CD4-positive, alpha-beta T cell (primary cell): Measurements from ENCODE around the gene SKIC2. TPM values are rescaled to one million over a fixed set of nuclear protein-coding genes. Genes with fewer than 3 reads are reported as not detected.

Experiments
- ATAC-seq: fragments of 200-7000 bp; cut with Tn5 transposase; one replicate; pipeline ENCODE4 v1.10.0; 2022; ENCODE audit warnings: mild to moderate bottlenecking; ENCODE audit not compliant: poor library complexity
- CTCF ChIA-PET: fragments of 350-600 bp; sonication (Branson Sonifier 250); formaldehyde crosslinking; loops from one replicate; lab custom pipeline; 2021; ENCODE audit warnings: antibody characterized with exemption, inconsistent platforms; lab: Charles Lee
- POLR2A ChIA-PET: fragments of 350-600 bp; sonication (Branson Sonifier 250); formaldehyde crosslinking; loops from one replicate; lab custom pipeline; 2021; ENCODE audit warnings: antibody characterized with exemption, inconsistent platforms; lab: Charles Lee
- DNase-seq, 14 experiments: peaks; one replicate each; pipeline ENCODE4 v3.0.0-alpha.2; 2013 to 2020; ENCODE audit warnings: mixed read lengths in 2 of 14
- H3K27ac ChIP-seq, 2 donors: one replicate each; pipeline versions ENCODE4 v1.5.1 to v1.7.0; 2013; ENCODE audit warnings: low read length in 2 of 2, low read depth in 1 of 2, mild to moderate bottlenecking in 1 of 2
- H3K27me3 ChIP-seq, 2 experiments: 1 replicate in 1 of 2; 2 replicates in 1 of 2; pipeline versions ENCODE4 v1.6.1 to v1.7.0; 2013; ENCODE audit warnings: low read length in 2 of 2, control low read depth in 1 of 2, mild to moderate bottlenecking in 1 of 2, moderate library complexity in 1 of 2; ENCODE audit not compliant: insufficient read depth in 2 of 2, control insufficient read depth in 1 of 2
- H3K36me3 ChIP-seq: one replicate; pipeline ENCODE4 v1.6.1; 2013; ENCODE audit warnings: low read length, control low read depth; ENCODE audit not compliant: insufficient read depth
- H3K4me1 ChIP-seq: one replicate; pipeline ENCODE4 v1.6.1; 2013; ENCODE audit warnings: low read length, control low read depth; ENCODE audit not compliant: insufficient read depth
- H3K4me3 ChIP-seq: one replicate; pipeline ENCODE4 v1.5.1; 2013; ENCODE audit warnings: mild to moderate bottlenecking, low read length, moderate library complexity
- H3K9me3 ChIP-seq, 2 experiments: 1 replicate in 1 of 2; 2 replicates in 1 of 2; pipeline versions ENCODE4 v1.6.1 to v1.7.0; 2013; ENCODE audit warnings: low read length in 2 of 2, mild to moderate bottlenecking in 2 of 2, control low read depth in 1 of 2, moderate library complexity in 1 of 2; ENCODE audit not compliant: control insufficient read depth in 1 of 2, insufficient read depth in 1 of 2
- H3K27ac Mint-ChIP-seq: one replicate; pipeline ENCODE4 v1.8.0; 2020; ENCODE audit warnings: mixed read lengths
- H3K27me3 Mint-ChIP-seq: one replicate; pipeline ENCODE4 v1.8.0; 2021; ENCODE audit warnings: mixed read lengths
- H3K36me3 Mint-ChIP-seq: one replicate; pipeline ENCODE4 v1.8.0; 2021; ENCODE audit warnings: low read depth, mixed read lengths
- H3K4me1 Mint-ChIP-seq: one replicate; pipeline ENCODE4 v1.8.0; 2021; ENCODE audit warnings: low read depth, mixed read lengths
- H3K4me3 Mint-ChIP-seq: one replicate; pipeline ENCODE4 v1.8.0; 2020; ENCODE audit warnings: mild to moderate bottlenecking, mixed read lengths
- H3K9me3 Mint-ChIP-seq: one replicate; pipeline ENCODE4 v1.8.0; 2020; ENCODE audit warnings: mixed read lengths
- CTCF ChIP-seq: fragments of 200-600 bp; IDR thresholded peaks from one replicate; pipeline ENCODE4 v1.8.0; 2022; ENCODE audit warnings: antibody characterized with exemption, mild to moderate bottlenecking
- intact Hi-C, 2 experiments: fragments of 100-400 bp; cut with DNase I in 1 of 2; cut with micrococcal nuclease in 1 of 2; formaldehyde crosslinking; loops; one replicate each; pipeline versions ENCODE4 v1.15.1 to v1.9.0; 2023 to 2025; cut with DNase I, micrococcal nuclease
- total RNA-seq, 174 experiments: library from RNA in 2 of 174; stranded (reverse) in 2 of 174; gene quantifications; one replicate each; pipeline ENCODE4 v1.2.3 and lab custom pipeline; 2021 to 2026

Gene SKIC2
- total RNA-seq, 2 experiments from 2014 or later: 133 to 141 TPM

- H3K4me3 ChIP-seq: no peak within 1 kb of the TSS
- no peak within 1 kb of the TSS for H3K27ac Mint-ChIP-seq
- H3K36me3 ChIP-seq: no peaks in the 10 kb centered on the region
- no peaks in the 10 kb centered on the region for H3K9me3 Mint-ChIP-seq
- no peaks in the 10 kb centered on the region for H3K4me1 ChIP-seq
- H3K4me1 Mint-ChIP-seq: no peaks in the 10 kb centered on the region
- no peak for TF ChIP-seq CTCF
- H3K27me3 ChIP-seq: no peaks in the 10 kb centered on the region
- no peak for ATAC-seq
- no peaks in the 10 kb centered on the region for H3K36me3 Mint-ChIP-seq
- no peaks in the 10 kb centered on the region for H3K9me3 ChIP-seq
- no peak for DNase-seq
- CTCF ChIA-PET: no interaction called here
- no peak within 1 kb of the TSS for H3K27ac ChIP-seq
- no peaks in the 10 kb centered on the region for H3K27me3 Mint-ChIP-seq
- POLR2A ChIA-PET: no interaction called here
- intact Hi-C loops: no loop called here
- H3K4me3 Mint-ChIP-seq: no peak within 1 kb of the TSS
These were observed 31.6 kb upstream of the SKIC2 start, which contains the start of gene C2 for GRCh38 chr6:31927242-31927862. Gene C2, plus strand, starts transcription at chr6:31927717. Its CDS starts 36 bp downstream, at chr6:31927753.

GRCh38 chr6:31927863-31928671 is 30.9 kb upstream of the SKIC2 start:
- intact Hi-C loops: no loop called here
- no peaks in the 10 kb centered on the region for H3K36me3 Mint-ChIP-seq
- ChIA-PET POLR2A (no interaction called here), CTCF (no interaction called here)
- no peak overlapping the region for H3K27ac Mint-ChIP-seq
- DNase-seq (no peak), ATAC-seq (no peak)
- peaks cover 1% of the 10 kb centered on the region for H3K27me3 Mint-ChIP-seq
- H3K4me3 Mint-ChIP-seq: no peak overlapping the region
- no peaks in the 10 kb centered on the region for H3K27me3 ChIP-seq
- H3K4me3 ChIP-seq: no peak overlapping the region
- no peaks in the 10 kb centered on the region for H3K9me3 ChIP-seq
- no peaks in the 10 kb centered on the region for H3K36me3 ChIP-seq
- no peaks in the 10 kb centered on the region for H3K9me3 Mint-ChIP-seq
- H3K4me1 ChIP-seq: no peaks in the 10 kb centered on the region
- H3K4me1 Mint-ChIP-seq: no peaks in the 10 kb centered on the region
- no peak for TF ChIP-seq CTCF
- H3K27ac ChIP-seq: no peak overlapping the region

GRCh38 chr6:31928672-31928939 is 30.4 kb upstream of the SKIC2 start:
- no peak overlapping the region for H3K27ac ChIP-seq
- H3K9me3 ChIP-seq: no peaks in the 10 kb centered on the region
- Mint-ChIP-seq H3K4me3 (no peak overlapping the region), H3K4me1 (no peaks in the 10 kb centered on the region), H3K27me3 (peaks cover 5% of the 10 kb centered on the region), H3K36me3 (no peaks in the 10 kb centered on the region), H3K27ac (no peak overlapping the region), H3K9me3 (no peaks in the 10 kb centered on the region)
- ATAC-seq (no peak), DNase-seq (no peak)
- no peak overlapping the region for H3K4me3 ChIP-seq
- no peak for TF ChIP-seq CTCF
- H3K36me3 ChIP-seq: no peaks in the 10 kb centered on the region
- no peaks in the 10 kb centered on the region for H3K4me1 ChIP-seq
- intact Hi-C loops: no loop called here
- ChIA-PET CTCF (no interaction called here), POLR2A (no interaction called here)
- no peaks in the 10 kb centered on the region for H3K27me3 ChIP-seq
